ENCODE results near the gene KRT7. TPM values are rescaled to one million over a fixed set of nuclear protein-coding genes. Genes with fewer than 3 reads are reported as not detected.

KRT7 gene
- polyA plus RNA-seq, 1 donor from 2014 or later: not detected

GRCh38 chr12:52228931-52229330, 4.1 kb upstream of the KRT7 start:
- H3K27ac Mint-ChIP-seq: no peak overlapping the region
- no peaks in the 10 kb centered on the region for H3K9me3 Mint-ChIP-seq
- peaks cover 3% of the 10 kb centered on the region for H3K36me3 Mint-ChIP-seq
- peaks cover 0 to 6% (median 2%) of the 10 kb centered on the region in 3 donors for H3K4me1 Mint-ChIP-seq
- peaks cover 36% of the 10 kb centered on the region for H3K27me3 Mint-ChIP-seq
- no peak overlapping the region for H3K4me3 Mint-ChIP-seq

GRCh38 chr12:52229836-52230343, 3.2 kb upstream of the KRT7 start:
- no peak overlapping the region for H3K4me3 Mint-ChIP-seq
- no peaks in the 10 kb centered on the region for H3K9me3 Mint-ChIP-seq
- no peak overlapping the region for H3K27ac Mint-ChIP-seq
- H3K36me3 Mint-ChIP-seq: no peaks in the 10 kb centered on the region
- peaks cover 0 to 6% (median 4%) of the 10 kb centered on the region in 3 donors for H3K4me1 Mint-ChIP-seq
- H3K27me3 Mint-ChIP-seq: peaks cover 33% of the 10 kb centered on the region

- no peaks in the 10 kb centered on the region for H3K36me3 Mint-ChIP-seq
- no peak overlapping the region for H3K4me3 Mint-ChIP-seq
- peaks cover 0 to 6% (median 4%) of the 10 kb centered on the region in 3 donors for H3K4me1 Mint-ChIP-seq
- no peaks in the 10 kb centered on the region for H3K9me3 Mint-ChIP-seq
- H3K27me3 Mint-ChIP-seq: peaks cover 30% of the 10 kb centered on the region
- H3K27ac Mint-ChIP-seq: no peak overlapping the region
Measured at GRCh38 chr12:52230364-52231281, 2.4 kb upstream of the KRT7 start.

- Mint-ChIP-seq H3K9me3 (no peaks in the 10 kb centered on the region), H3K27me3 (peaks cover 32% of the 10 kb centered on the region), H3K4me3 (no peak overlapping the region), H3K4me1 (peaks cover 0 to 6% (median 4%) of the 10 kb centered on the region in 3 donors), H3K27ac (no peak overlapping the region), H3K36me3 (no peaks in the 10 kb centered on the region)
Measured at GRCh38 chr12:52231305-52232202, 1.5 kb upstream of the KRT7 start.

DNA sequence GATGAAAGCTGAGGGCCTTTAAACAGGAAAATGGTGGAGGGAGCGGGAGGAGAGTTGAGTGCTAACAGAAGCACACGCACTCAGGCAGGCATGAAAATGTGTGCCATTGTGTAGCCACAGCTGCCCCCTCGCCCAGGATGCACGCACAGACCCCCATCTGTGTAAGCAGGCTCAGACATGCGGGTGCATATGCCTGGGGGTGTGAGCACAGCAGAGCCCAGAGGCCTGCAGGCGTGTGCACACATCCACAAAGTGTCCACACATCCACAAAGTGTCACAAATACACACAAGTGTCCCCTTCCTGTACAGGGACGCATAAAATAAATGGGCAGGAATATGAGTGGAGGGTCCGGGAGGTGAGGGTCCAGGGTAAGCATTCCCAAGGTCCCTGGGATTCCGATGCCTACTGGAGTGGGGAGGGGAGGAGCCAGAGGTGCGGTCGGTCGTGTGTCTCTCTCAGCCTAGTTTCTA, 805 bp upstream of the KRT7 start:
- H3K9me3 Mint-ChIP-seq: no peaks in the 10 kb centered on the region
- H3K27me3 Mint-ChIP-seq: peaks cover 32% of the 10 kb centered on the region
- no peak overlapping the region for H3K4me3 Mint-ChIP-seq
- no peaks in the 10 kb centered on the region for H3K36me3 Mint-ChIP-seq
- no peak overlapping the region for H3K27ac Mint-ChIP-seq
- H3K4me1 Mint-ChIP-seq: peaks cover 0 to 4% (median 0%) of the 10 kb centered on the region in 3 donors

DNA sequence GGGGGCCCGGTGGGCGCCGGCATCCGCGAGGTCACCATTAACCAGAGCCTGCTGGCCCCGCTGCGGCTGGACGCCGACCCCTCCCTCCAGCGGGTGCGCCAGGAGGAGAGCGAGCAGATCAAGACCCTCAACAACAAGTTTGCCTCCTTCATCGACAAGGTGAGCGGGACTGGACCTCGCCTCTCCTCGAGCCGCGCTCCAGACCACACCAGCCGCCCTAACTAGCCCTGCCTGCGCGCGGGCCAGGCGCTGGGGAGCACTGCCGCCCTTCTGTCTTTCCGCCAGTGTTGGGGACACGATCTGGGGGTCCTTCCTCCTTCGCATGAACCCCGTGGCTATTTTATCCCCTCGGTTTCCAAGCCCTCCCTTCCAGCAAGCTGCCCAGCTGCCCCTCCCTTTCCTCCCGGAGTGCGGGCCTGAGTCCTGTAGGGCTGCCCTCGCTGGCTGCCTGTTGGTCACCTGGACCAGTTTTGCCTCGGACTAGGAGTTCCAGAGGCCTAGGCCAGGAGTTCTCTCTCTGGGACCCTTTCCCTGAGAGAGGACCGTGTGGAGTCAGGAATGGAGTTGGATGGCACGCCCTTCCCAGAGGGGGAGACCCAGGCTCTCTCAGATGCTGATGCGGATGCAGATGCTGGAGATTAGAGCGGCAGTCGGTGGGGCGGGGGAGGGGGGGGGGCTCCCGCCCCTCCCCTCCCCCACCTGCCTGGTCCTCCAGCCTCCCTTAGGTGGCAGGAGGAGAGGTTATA, 592 bp downstream of the KRT7 start:
- no peaks in the 10 kb centered on the region for H3K36me3 Mint-ChIP-seq
- H3K27ac Mint-ChIP-seq: no peak overlapping the region
- H3K9me3 Mint-ChIP-seq: peaks cover 0 to 2% (median 0%) of the 10 kb centered on the region in 3 donors
- H3K4me1 Mint-ChIP-seq: peaks cover 0 to 4% (median 0%) of the 10 kb centered on the region in 3 donors
- no peak overlapping the region for H3K4me3 Mint-ChIP-seq
- H3K27me3 Mint-ChIP-seq: peaks cover 32% of the 10 kb centered on the region

DNA sequence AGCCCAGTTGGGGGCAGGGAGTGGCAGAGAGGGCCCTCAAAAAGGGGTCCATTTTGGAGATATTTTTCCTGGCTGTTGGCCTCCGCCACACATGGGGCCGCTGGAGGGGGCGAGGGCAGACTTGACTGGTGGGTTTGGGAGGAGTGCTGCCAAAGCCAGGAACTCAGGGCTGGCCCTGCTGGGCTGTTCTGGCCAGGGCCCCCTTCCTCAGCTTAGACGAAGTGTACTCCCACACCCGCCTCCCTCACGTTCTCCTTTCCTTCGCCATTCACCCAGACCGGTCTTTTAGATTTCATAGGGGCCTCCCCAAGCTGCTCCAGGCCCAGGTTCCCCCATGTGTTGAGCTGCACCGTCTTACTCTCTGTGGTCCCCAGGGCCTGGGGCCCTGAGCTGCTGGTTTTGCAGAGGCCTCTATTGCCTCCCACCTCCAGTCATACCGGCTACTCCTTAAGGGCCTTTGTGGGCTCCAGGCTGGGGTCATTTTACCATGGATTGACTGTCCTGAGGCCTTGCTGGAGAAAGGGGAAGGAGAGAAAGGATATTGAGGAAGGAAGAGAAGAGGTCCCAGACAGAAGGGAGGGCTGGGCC, 1.3 kb downstream of the KRT7 start:
- H3K4me3 Mint-ChIP-seq: no peak overlapping the region

GRCh38 chr12:52235001-52235764, 2.1 kb downstream of the KRT7 start:
- peaks cover 33% of the 10 kb centered on the region for H3K27me3 Mint-ChIP-seq
- H3K27ac Mint-ChIP-seq: no peak overlapping the region
- no peak overlapping the region for H3K4me3 Mint-ChIP-seq
- H3K4me1 Mint-ChIP-seq: peaks cover 0 to 2% (median 0%) of the 10 kb centered on the region in 3 donors
- H3K36me3 Mint-ChIP-seq: no peaks in the 10 kb centered on the region
- H3K9me3 Mint-ChIP-seq: peaks cover 0 to 2% (median 0%) of the 10 kb centered on the region in 3 donors

More for the DNA sequence above, 1.3 kb downstream of the KRT7 start:
- H3K4me1 Mint-ChIP-seq: peaks cover 0 to 4% (median 0%) of the 10 kb centered on the region in 3 donors
- H3K36me3 Mint-ChIP-seq: no peaks in the 10 kb centered on the region
- H3K9me3 Mint-ChIP-seq: peaks cover 0 to 2% (median 0%) of the 10 kb centered on the region in 3 donors
- no peak overlapping the region for H3K27ac Mint-ChIP-seq
- H3K27me3 Mint-ChIP-seq: peaks cover 32% of the 10 kb centered on the region

DNA sequence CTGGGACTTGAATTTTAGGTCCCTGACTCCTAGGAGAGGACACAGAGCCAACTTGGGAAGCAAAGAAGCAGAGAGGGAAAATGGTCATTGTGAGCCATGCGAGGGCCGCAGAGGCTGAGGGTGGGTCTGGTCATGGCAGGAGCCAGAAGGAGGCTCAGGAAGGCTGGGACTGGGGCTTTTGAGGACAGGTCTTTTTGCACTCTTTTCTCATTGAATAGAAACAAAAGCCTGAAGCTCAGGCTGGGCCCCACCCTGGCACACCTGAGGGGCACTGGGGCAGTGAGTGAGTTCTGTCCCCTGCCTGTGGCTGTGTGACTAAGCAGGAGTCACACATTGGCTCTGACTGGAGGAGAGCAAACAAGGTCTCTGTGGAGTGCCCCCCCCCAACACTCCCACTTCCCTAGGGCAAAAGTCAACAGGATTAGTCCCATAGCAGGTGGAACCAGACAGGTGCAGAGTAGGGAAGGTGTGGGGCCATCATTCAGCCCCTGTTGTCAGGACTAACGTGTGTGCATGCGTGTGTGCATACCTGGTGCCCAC, 2.8 kb downstream of the KRT7 start:
- no peaks in the 10 kb centered on the region for H3K36me3 Mint-ChIP-seq
- H3K4me1 Mint-ChIP-seq: peaks cover 0 to 2% (median 0%) of the 10 kb centered on the region in 3 donors
- peaks cover 28% of the 10 kb centered on the region for H3K27me3 Mint-ChIP-seq
- H3K4me3 Mint-ChIP-seq: no peak overlapping the region
- peaks cover 0 to 2% (median 0%) of the 10 kb centered on the region in 3 donors for H3K9me3 Mint-ChIP-seq
- no peak overlapping the region for H3K27ac Mint-ChIP-seq

DNA sequence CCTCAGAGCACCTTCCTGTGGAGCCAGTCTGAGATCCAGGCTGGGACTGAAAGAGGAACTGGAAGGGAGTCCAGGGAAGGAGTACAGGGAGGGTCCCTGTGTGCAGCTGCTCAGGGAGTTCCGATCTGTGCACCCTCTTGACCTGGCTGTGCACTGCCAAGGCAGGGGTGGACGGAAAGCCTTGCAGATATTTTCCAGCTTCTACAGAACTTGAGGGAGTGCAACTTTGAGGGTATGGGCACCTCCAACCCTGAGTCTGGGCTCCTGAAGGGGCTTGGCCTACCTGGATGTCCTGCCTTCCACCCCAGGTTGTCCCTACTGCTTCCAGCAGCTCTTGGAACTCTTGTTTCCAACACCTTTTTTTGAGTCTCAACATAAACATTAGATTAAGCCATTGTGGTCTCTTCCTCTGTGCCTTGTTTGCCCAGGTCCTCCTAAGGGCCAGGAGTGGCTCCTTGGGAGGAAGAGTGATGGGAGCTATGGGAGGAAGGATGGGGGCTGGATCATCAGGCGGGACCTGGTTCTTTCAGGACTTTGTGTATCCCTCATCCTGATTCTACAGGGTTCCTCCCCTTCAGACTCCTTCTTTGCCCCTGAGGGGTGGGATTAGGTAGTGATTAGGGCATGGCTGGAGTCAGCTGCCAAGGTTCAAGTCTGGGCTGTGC, 3.5 kb downstream of the KRT7 start:
- H3K9me3 Mint-ChIP-seq: peaks cover 0 to 2% (median 0%) of the 10 kb centered on the region in 3 donors
- peak overlapping the region in 1 of 4 donors; percentile 17 for H3K4me3 Mint-ChIP-seq
- H3K36me3 Mint-ChIP-seq: no peaks in the 10 kb centered on the region
- H3K27me3 Mint-ChIP-seq: peaks cover 24% of the 10 kb centered on the region
- peaks cover 0 to 2% (median 0%) of the 10 kb centered on the region in 3 donors for H3K4me1 Mint-ChIP-seq
- H3K27ac Mint-ChIP-seq: no peak overlapping the region

- no peak overlapping the region for H3K4me3 Mint-ChIP-seq
- H3K27me3 Mint-ChIP-seq: peaks cover 15% of the 10 kb centered on the region
- peaks cover 0 to 2% (median 0%) of the 10 kb centered on the region in 3 donors for H3K4me1 Mint-ChIP-seq
- H3K9me3 Mint-ChIP-seq: peaks cover 0 to 2% (median 0%) of the 10 kb centered on the region in 3 donors
- H3K27ac Mint-ChIP-seq: no peak overlapping the region
- no peaks in the 10 kb centered on the region for H3K36me3 Mint-ChIP-seq
Measured at GRCh38 chr12:52238207-52238840, 5.3 kb downstream of the KRT7 start.

DNA sequence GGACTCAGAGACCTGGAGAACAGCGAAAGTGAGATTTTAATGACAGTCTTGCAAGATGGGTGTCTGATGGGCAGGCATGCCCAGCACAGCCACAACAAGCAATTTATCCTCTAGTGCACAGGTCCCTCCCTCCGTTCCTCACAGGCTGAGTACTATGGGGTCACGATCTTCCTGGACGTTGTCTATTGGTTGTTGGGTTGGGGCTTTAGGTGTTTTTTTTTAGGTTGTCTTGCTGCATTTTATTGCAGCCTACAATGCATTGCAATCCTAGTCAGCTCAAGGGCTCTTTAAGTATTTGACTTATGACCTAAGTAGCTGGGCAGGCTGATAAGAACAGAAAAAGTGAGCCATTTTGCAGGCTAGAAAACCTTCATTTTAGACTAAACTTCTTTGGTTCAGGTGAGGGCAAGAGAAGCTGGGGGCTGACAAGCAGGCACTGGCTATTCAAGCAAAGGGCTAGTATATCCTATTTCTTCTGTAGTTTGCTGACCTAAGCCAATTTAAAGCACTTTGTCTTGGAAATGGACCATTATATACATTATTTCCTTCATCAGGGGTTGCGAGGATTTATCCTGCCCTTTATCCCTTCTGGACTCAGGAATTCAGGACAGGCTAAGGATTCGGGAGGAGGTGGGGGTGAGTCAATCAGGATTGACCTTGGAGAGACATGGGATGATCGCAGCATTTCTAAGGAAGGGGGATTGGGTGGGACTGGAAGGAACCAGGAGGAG, 6.0 kb downstream of the KRT7 start:
- Mint-ChIP-seq H3K27me3 (peaks cover 15% of the 10 kb centered on the region), H3K9me3 (peaks cover 0 to 2% (median 0%) of the 10 kb centered on the region in 3 donors), H3K4me3 (no peak overlapping the region), H3K27ac (peak overlapping the region in 1 of 3 donors; percentile 14), H3K4me1 (peaks cover 0 to 3% (median 2%) of the 10 kb centered on the region in 3 donors), H3K36me3 (no peaks in the 10 kb centered on the region)
